Effector CD8-positive, alpha-beta T cell (primary cell): Measurements from ENCODE around the gene TBC1D3L.
"Not testable (repeated sequence)": the region's sequence is repeated elsewhere in the genome, so short reads cannot be mapped to it uniquely, and the experiment has no call there.

ENCODE experiments used
- DNase-seq: peaks from one replicate; lab custom pipeline; 2025; lab: John Stamatoyannopoulos, UW
- total RNA-seq, 4 experiments: gene quantifications; one replicate each; lab custom pipeline; 2026; lab: John Stamatoyannopoulos, UW

TBC1D3L gene
- total RNA-seq, result 1.2 to 3.6 (median 2.3) reads per million in 4 experiments

DNA sequence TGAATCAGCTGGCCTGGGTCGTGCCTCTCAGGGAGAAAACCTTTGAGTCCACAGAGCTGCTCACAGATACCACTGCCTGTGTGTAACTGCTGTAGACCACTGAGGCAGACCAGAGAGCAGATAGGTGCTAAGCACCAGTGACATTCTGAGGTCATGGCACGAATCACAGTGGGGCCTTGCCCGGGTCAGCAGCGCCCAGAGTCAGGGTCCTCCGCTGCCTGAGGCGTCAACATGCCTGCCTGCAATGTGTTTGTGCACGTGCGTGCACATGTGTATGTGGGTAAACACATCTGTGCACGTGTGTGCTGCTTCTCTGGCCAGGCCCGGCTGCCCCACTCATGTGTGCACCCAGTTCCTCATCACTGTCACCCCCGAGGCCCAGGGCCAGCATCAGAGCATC lies at the start of gene TBC1D3L:
TBC1D3L (minus strand) TSS at position 101 of the 400 bp plus-strand sequence. CDS start 1,540 bp downstream, outside the sequence.
- not testable (repeated sequence) for DNase-seq

DNA sequence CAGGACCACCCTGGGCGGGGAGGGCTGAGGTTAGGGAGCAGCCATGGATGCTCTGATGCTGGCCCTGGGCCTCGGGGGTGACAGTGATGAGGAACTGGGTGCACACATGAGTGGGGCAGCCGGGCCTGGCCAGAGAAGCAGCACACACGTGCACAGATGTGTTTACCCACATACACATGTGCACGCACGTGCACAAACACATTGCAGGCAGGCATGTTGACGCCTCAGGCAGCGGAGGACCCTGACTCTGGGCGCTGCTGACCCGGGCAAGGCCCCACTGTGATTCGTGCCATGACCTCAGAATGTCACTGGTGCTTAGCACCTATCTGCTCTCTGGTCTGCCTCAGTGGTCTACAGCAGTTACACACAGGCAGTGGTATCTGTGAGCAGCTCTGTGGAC lies 14.8 kb upstream of the TBC1D3L start, which contains the start of gene TBC1D3D:
TBC1D3D (plus strand) TSS at position 301 of the 400 bp plus-strand sequence. CDS start 1,585 bp downstream, outside the sequence.
- DNase-seq, result not testable (repeated sequence)
